ENCODE measurements around the gene PVR.

PVR gene

GRCh38 chr19:44664976-44665375, 21.3 kb downstream of the PVR start:
- no peak for TF ChIP-seq CTCF (IDR thresholded peaks at IDR 0.05)

GRCh38 chr19:44666852-44667556, 23.3 kb downstream of the PVR start:
- no peak for TF ChIP-seq CTCF (IDR thresholded peaks at IDR 0.05)

- no peak for TF ChIP-seq CTCF (IDR thresholded peaks at IDR 0.05)
These were observed 25.5 kb downstream of the PVR start for GRCh38 chr19:44668985-44669764.

- TF ChIP-seq CTCF (IDR thresholded peaks at IDR 0.05) = no peak
These were observed 27.7 kb downstream of the PVR start, which contains the start of gene CEACAM19 for GRCh38 chr19:44671400-44671799. Gene CEACAM19 (plus strand): TSS chr19:44671482. CDS start chr19:44671932, 450 bp downstream.

- TF ChIP-seq CTCF (IDR thresholded peaks at IDR 0.05) = no peak
These were observed 28.5 kb downstream of the PVR start for GRCh38 chr19:44672226-44672625.

- no peak for TF ChIP-seq CTCF (IDR thresholded peaks at IDR 0.05)
These were observed 29.8 kb downstream of the PVR start for GRCh38 chr19:44673510-44673909.

GRCh38 chr19:44675521-44675920, 31.8 kb downstream of the PVR start:
- TF ChIP-seq CTCF (IDR thresholded peaks at IDR 0.05) = no peak
